ENCODE measurements around the gene THAP7. TPM values are rescaled to one million over a fixed set of nuclear protein-coding genes. Genes with fewer than 3 reads are reported as not detected.

THAP7 gene
- total RNA-seq, 1 donor from 2014 or later: 34.9 TPM

- Histone ChIP-seq H3K4me3 (no peak overlapping the region), H3K9me3 (no peaks in the 10 kb centered on the region), H3K36me3 (no peaks in the 10 kb centered on the region), H3K27ac (no peak overlapping the region), H3K27me3 (no peaks in the 10 kb centered on the region), H3K4me1 (peaks cover 11% of the 10 kb centered on the region)
- no peak for DNase-seq (ENCODE audit: extremely low spot score in 2 of 2)
- TF ChIP-seq POLR2A (IDR thresholded peaks at IDR 0.05): no peak
- no peak for TF ChIP-seq POLR2AphosphoS5 (IDR thresholded peaks at IDR 0.05; ENCODE audit: insufficient read depth in 1 of 2, low read depth in 1 of 2)
- TF ChIP-seq CTCF (IDR thresholded peaks at IDR 0.05): no peak
- intact Hi-C loops (cut with DNase I): no loop called here
These were observed 20.6 kb upstream of the THAP7 start for GRCh38 chr22:21022507-21022906.

GRCh38 chr22:21020802-21021429 is 19.0 kb upstream of the THAP7 start:
- intact Hi-C loops (cut with DNase I): no loop called here
- DNase-seq (ENCODE audit: extremely low spot score in 2 of 2): no peak
- TF ChIP-seq POLR2AphosphoS5 (IDR thresholded peaks at IDR 0.05; ENCODE audit: insufficient read depth in 1 of 2, low read depth in 1 of 2) (no peak), CTCF (IDR thresholded peaks at IDR 0.05) (no peak), POLR2A (IDR thresholded peaks at IDR 0.05) (no peak)

GRCh38 chr22:21018314-21018713 is 16.4 kb upstream of the THAP7 start:
- Histone ChIP-seq H3K27me3 (no peaks in the 10 kb centered on the region), H3K36me3 (no peaks in the 10 kb centered on the region), H3K4me1 (peaks cover 25% of the 10 kb centered on the region), H3K9me3 (no peaks in the 10 kb centered on the region), H3K27ac (no peak overlapping the region), H3K4me3 (no peak overlapping the region)
- TF ChIP-seq POLR2AphosphoS5 (IDR thresholded peaks at IDR 0.05; ENCODE audit: insufficient read depth in 1 of 2, low read depth in 1 of 2) (no peak), CTCF (IDR thresholded peaks at IDR 0.05) (no peak), POLR2A (IDR thresholded peaks at IDR 0.05) (no peak)
- intact Hi-C loops (cut with DNase I): no loop called here
- no peak for DNase-seq (ENCODE audit: extremely low spot score in 2 of 2)

More at GRCh38 chr22:21020802-21021429, 19.0 kb upstream of the THAP7 start:
- Histone ChIP-seq H3K27ac (no peak overlapping the region), H3K4me3 (no peak overlapping the region), H3K36me3 (no peaks in the 10 kb centered on the region), H3K27me3 (no peaks in the 10 kb centered on the region), H3K9me3 (no peaks in the 10 kb centered on the region), H3K4me1 (peaks cover 6% of the 10 kb centered on the region)

GRCh38 chr22:21016644-21017420 is 14.9 kb upstream of the THAP7 start:
- peaks cover 29% of the 10 kb centered on the region for H3K4me1 ChIP-seq
- no peak for TF ChIP-seq CTCF (IDR thresholded peaks at IDR 0.05)
- no peak for TF ChIP-seq POLR2A (IDR thresholded peaks at IDR 0.05)
- TF ChIP-seq POLR2AphosphoS5 (IDR thresholded peaks at IDR 0.05; ENCODE audit: insufficient read depth in 1 of 2, low read depth in 1 of 2): no peak
- no peaks in the 10 kb centered on the region for H3K27me3 ChIP-seq
- intact Hi-C loops (cut with DNase I): no loop called here
- DNase-seq (ENCODE audit: extremely low spot score in 2 of 2): no peak
- H3K36me3 ChIP-seq: no peaks in the 10 kb centered on the region
- no peak overlapping the region for H3K4me3 ChIP-seq
- no peaks in the 10 kb centered on the region for H3K9me3 ChIP-seq
- no peak overlapping the region for H3K27ac ChIP-seq
